MM.1S (cell line): ENCODE measurements around the gene PSD.

Source experiments
- DNase-seq: peaks from one replicate; pipeline ENCODE4 v3.0.0-alpha.2; 2015
- H2AFZ ChIP-seq: fragments of 300-600 bp; sonication (generic); 2 replicates; pipeline ENCODE4 v1.6.0; 2016; ENCODE audit warnings: antibody characterized with exemption, low read length
- H3F3A ChIP-seq: fragments of 300-600 bp; sonication (generic); 2 replicates; pipeline ENCODE4 v1.6.1; 2016; ENCODE audit warnings: mild to moderate bottlenecking, antibody characterized with exemption, low read length, moderate library complexity, mixed read lengths; ENCODE audit not compliant: insufficient read depth
- H3K27ac ChIP-seq: fragments of 300-600 bp; sonication (generic); 2 replicates; pipeline ENCODE4 v1.5.1; 2016; ENCODE audit warnings: mild to moderate bottlenecking, low read length
- H3K27me3 ChIP-seq: fragments of 300-600 bp; sonication (generic); replicated peaks from 2 replicates; pipeline ENCODE4 v1.6.0; 2016; ENCODE audit warnings: low read length; ENCODE audit not compliant: insufficient read depth
- H3K36me3 ChIP-seq: fragments of 300-600 bp; sonication (generic); replicated peaks from 2 replicates; pipeline ENCODE4 v1.6.1; 2016; ENCODE audit warnings: mild to moderate bottlenecking, low read length, mixed read lengths; ENCODE audit not compliant: insufficient read depth
- H3K4me1 ChIP-seq: fragments of 300-600 bp; sonication (generic); 2 replicates; pipeline ENCODE4 v1.6.1; 2016; ENCODE audit warnings: low read length, mixed read lengths
- H3K4me2 ChIP-seq: fragments of 300-600 bp; sonication (generic); 2 replicates; pipeline ENCODE4 v1.6.0; 2016; ENCODE audit warnings: low read depth, low read length
- H3K4me3 ChIP-seq: fragments of 300-600 bp; sonication (generic); 2 replicates; pipeline ENCODE4 v1.5.1; 2016; ENCODE audit warnings: low read length, mixed read lengths
- H3K79me2 ChIP-seq: fragments of 300-600 bp; sonication (generic); 2 replicates; pipeline ENCODE4 v1.6.1; 2016; ENCODE audit warnings: mixed run types, low read length, mixed read lengths
- H3K9ac ChIP-seq: fragments of 300-600 bp; sonication (generic); 2 replicates; pipeline ENCODE4 v1.6.1; 2016; ENCODE audit warnings: low read length, mixed read lengths
- H3K9me2 ChIP-seq: fragments of 300-600 bp; sonication (generic); replicated peaks from 2 replicates; pipeline ENCODE4 v1.6.1; 2016; ENCODE audit warnings: mild to moderate bottlenecking, low read length, mixed read lengths; ENCODE audit not compliant: insufficient read depth
- H3K9me3 ChIP-seq: fragments of 300-600 bp; sonication (generic); replicated peaks from 2 replicates; pipeline ENCODE4 v1.6.1; 2016; ENCODE audit warnings: mild to moderate bottlenecking, low read length, mixed read lengths; ENCODE audit not compliant: insufficient read depth
- H4K20me1 ChIP-seq: fragments of 300-600 bp; sonication (generic); 2 replicates; pipeline ENCODE4 v1.6.1; 2016; ENCODE audit warnings: mild to moderate bottlenecking, low read length, moderate library complexity, mixed read lengths; ENCODE audit not compliant: insufficient read depth
- CTCF ChIP-seq: fragments of 300-600 bp; sonication (generic); IDR thresholded peaks from 2 replicates; pipeline ENCODE4 v1.5.1; 2016; ENCODE audit warnings: antibody characterized with exemption, low read length, mixed read lengths
- EZH2 ChIP-seq: fragments of 300-600 bp; sonication (generic); optimal IDR thresholded peaks from 2 replicates; pipeline ENCODE3; 2017; ENCODE audit warnings: low read depth, mild to moderate bottlenecking, antibody characterized with exemption, low read length, mixed read lengths
- EZH2phosphoT487 ChIP-seq: fragments of 300-600 bp; sonication (generic); IDR thresholded peaks from 2 replicates; pipeline ENCODE4 v1.6.1; 2018; ENCODE audit warnings: antibody characterized with exemption, low read length

PSD gene

GRCh38 chr10:102414749-102415148 is 3.8 kb downstream of the PSD start:
- H3K9me2 ChIP-seq = no peaks in the 10 kb centered on the region
- peaks cover 1% of the 10 kb centered on the region; the same call in 1 of the 2 replicates for H3F3A ChIP-seq
- TF ChIP-seq EZH2 = no peak
- TF ChIP-seq EZH2phosphoT487 = no peak
- TF ChIP-seq CTCF = no peak
- peaks cover 4% of the 10 kb centered on the region; the same call in 1 of the 2 replicates for H3K4me1 ChIP-seq
- H3K79me2 ChIP-seq = no peaks in the 10 kb centered on the region
- no peak overlapping the region for H3K9ac ChIP-seq
- peaks cover 81% of the 10 kb centered on the region for H3K27me3 ChIP-seq
- H3K4me2 ChIP-seq = no peak overlapping the region
- DNase-seq = no peak
- no peaks in the 10 kb centered on the region for H3K36me3 ChIP-seq
- no peaks in the 10 kb centered on the region for H4K20me1 ChIP-seq
- no peak overlapping the region for H3K27ac ChIP-seq
- H3K9me3 ChIP-seq = no peaks in the 10 kb centered on the region
- no peak overlapping the region for H2AFZ ChIP-seq
- H3K4me3 ChIP-seq = no peak overlapping the region

- TF ChIP-seq EZH2 = no peak
- no peak for TF ChIP-seq EZH2phosphoT487
- no peak for TF ChIP-seq CTCF
- Histone ChIP-seq H3K27ac (no peak overlapping the region), H4K20me1 (no peaks in the 10 kb centered on the region), H3K4me2 (no peak overlapping the region), H3K36me3 (no peaks in the 10 kb centered on the region), H3K79me2 (no peaks in the 10 kb centered on the region), H3K9ac (no peak overlapping the region), H2AFZ (no peak overlapping the region), H3K27me3 (peaks cover 87% of the 10 kb centered on the region), H3K4me1 (no peaks in the 10 kb centered on the region), H3F3A (no peaks in the 10 kb centered on the region), H3K9me2 (no peaks in the 10 kb centered on the region), H3K9me3 (no peaks in the 10 kb centered on the region), H3K4me3 (no peak overlapping the region)
- no peak for DNase-seq
These were observed 4.6 kb downstream of the PSD start for GRCh38 chr10:102413806-102414561.

GRCh38 chr10:102413053-102413705 is 5.4 kb downstream of the PSD start:
- Histone ChIP-seq H3K9me3 (no peaks in the 10 kb centered on the region), H3K36me3 (no peaks in the 10 kb centered on the region), H3K27me3 (peaks cover 93% of the 10 kb centered on the region), H3K27ac (no peak overlapping the region), H3K4me2 (no peak overlapping the region), H4K20me1 (no peaks in the 10 kb centered on the region), H3K9ac (no peak overlapping the region), H3K4me3 (no peak overlapping the region), H3K9me2 (no peaks in the 10 kb centered on the region), H3K79me2 (no peaks in the 10 kb centered on the region), H2AFZ (no peak overlapping the region), H3F3A (no peaks in the 10 kb centered on the region), H3K4me1 (no peaks in the 10 kb centered on the region)
- peak; percentile 43 for DNase-seq
- TF ChIP-seq EZH2 (no peak), EZH2phosphoT487 (no peak), CTCF (no peak)
